GM12891 (cell line): Measurements from ENCODE around the gene TNNT3.

Experiments
- POLR2A ChIP-seq: IDR thresholded peaks from 2 replicates; pipeline ENCODE4 v1.6.1; 2011; ENCODE audit warnings: low read depth, low read length, control low read depth
- POLR2AphosphoS5 ChIP-seq: IDR thresholded peaks from 2 replicates; pipeline ENCODE4 v1.6.1; 2011; ENCODE audit warnings: low read depth, low read length, control low read depth
- TAF1 ChIP-seq: IDR thresholded peaks from 2 replicates; pipeline ENCODE4 v1.6.1; 2011; ENCODE audit warnings: low read depth, low read length, control low read depth

DNA sequence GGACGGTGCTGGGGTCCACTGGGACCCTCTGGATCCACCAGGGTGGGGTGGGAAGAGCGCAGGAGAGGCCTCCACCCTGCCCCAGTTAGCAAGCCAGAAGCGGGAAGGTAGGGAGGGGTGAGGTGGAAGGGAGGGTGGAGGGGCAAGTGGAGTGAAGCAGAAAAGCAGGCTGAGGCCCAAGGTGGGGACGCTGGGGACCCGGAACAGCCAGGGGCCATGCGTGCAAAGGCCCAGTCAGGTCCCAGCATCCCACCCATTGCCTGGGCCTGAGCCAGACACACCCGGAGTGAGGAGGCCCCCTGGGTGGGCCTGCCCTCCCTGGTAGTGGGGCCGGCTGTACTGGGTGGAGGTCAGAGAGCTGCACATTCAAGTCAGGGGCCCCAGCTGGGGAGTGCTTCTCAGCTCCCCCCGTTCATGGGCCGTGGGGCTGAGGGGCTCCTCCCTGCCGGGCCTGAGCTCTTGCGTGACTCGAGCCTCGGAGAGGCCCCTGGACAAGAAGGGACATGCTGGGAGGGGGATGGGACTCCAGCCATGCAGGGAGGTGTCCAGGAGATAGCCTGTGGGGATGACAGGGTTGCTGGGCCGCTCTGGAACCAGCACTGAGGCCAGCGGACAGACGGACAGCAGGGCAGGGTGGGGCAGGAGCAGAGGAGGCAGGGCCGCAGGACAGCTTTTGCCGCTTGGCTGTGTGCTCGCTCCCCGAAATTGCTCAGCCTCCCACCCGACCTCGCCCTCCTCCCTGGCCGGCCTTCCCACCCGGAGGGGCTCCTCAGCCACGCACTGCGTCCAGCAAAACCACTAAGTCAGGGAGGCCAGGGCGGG is 7.7 kb downstream of the TNNT3 start:
- TF ChIP-seq POLR2A: no peak
- TF ChIP-seq POLR2AphosphoS5: no peak
- TF ChIP-seq TAF1: no peak
